GM12892 (cell line): ENCODE results near the gene ADD1.
"Not testable (repeated sequence)": the region's sequence is repeated elsewhere in the genome, so short reads cannot be mapped to it uniquely, and the experiment has no call there.

Experiments
- DNase-seq: peaks from one replicate; pipeline ENCODE4 v3.0.0; 2011; ENCODE audit not compliant: insufficient read length
- FAIRE-seq: peaks from 2 replicates; lab custom pipeline; 2011; peaks lifted over from hg19 to GRCh38; lab: Jason Lieb, UNC
- POLR2A ChIP-seq: IDR thresholded peaks from 2 replicates; pipeline ENCODE4 v1.6.1; 2011; ENCODE audit warnings: low read depth, low read length, control low read depth
- POLR2AphosphoS5 ChIP-seq: IDR thresholded peaks from 2 replicates; pipeline ENCODE4 v1.6.1; 2011; ENCODE audit warnings: low read depth, low read length, control low read depth
- TAF1 ChIP-seq: IDR thresholded peaks from 2 replicates; pipeline ENCODE4 v1.6.1; 2011; ENCODE audit warnings: low read depth, mild to moderate bottlenecking, control low read depth, low read length, borderline replicate concordance

ADD1 gene

GRCh38 chr4:2938411-2938810 lies 94.8 kb downstream of the ADD1 start:
- not testable (repeated sequence) for FAIRE-seq
- TF ChIP-seq POLR2A = 0 out of 2 replicates have a peak, but pooled peaks have one; percentile 5

GRCh38 chr4:2938906-2939305 lies 95.3 kb downstream of the ADD1 start:
- TF ChIP-seq POLR2AphosphoS5 (0 out of 2 replicates have a peak, but pooled peaks have one; percentile 31), POLR2A (peak; percentile 11; the same call in 1 of the 2 replicates), TAF1 (no peak)
- no peak for FAIRE-seq
- DNase-seq = no peak

More at GRCh38 chr4:2938411-2938810, 94.8 kb downstream of the ADD1 start:
- DNase-seq = not testable (repeated sequence)

GRCh38 chr4:2939383-2940243 lies 96.0 kb downstream of the ADD1 start:
- no peak for FAIRE-seq
- no peak for TF ChIP-seq TAF1
- peak; percentile 32; the same call in 1 of the 2 replicates for TF ChIP-seq POLR2A
- 0 out of 2 replicates have a peak, but pooled peaks have one; percentile 41 for TF ChIP-seq POLR2AphosphoS5
- DNase-seq = no peak

- DNase-seq (no peak), FAIRE-seq (no peak)
- TF ChIP-seq POLR2AphosphoS5 = no peak; the same call in none of the 2 replicates
- TF ChIP-seq TAF1 = no peak
- TF ChIP-seq POLR2A = peak; percentile 70; the same call in 1 of the 2 replicates
Observed at GRCh38 chr4:2940267-2941137, 96.9 kb downstream of the ADD1 start.

- no peak for DNase-seq
- no peak for TF ChIP-seq TAF1
- TF ChIP-seq POLR2AphosphoS5 = no peak; the same call in 1 of the 2 replicates
- TF ChIP-seq POLR2A = no peak; the same call in 1 of the 2 replicates
- no peak for FAIRE-seq
Observed at GRCh38 chr4:2941138-2942036, 97.7 kb downstream of the ADD1 start.

GRCh38 chr4:2942037-2942531 lies 98.4 kb downstream of the ADD1 start:
- FAIRE-seq = no peak

GRCh38 chr4:2942532-2943363 lies 99.1 kb downstream of the ADD1 start:
- DNase-seq = no peak
- TF ChIP-seq TAF1 (no peak), POLR2A (peak; percentile 42; the same call in 1 of the 2 replicates), POLR2AphosphoS5 (0 out of 2 replicates have a peak, but pooled peaks have one; percentile 61)
- FAIRE-seq = no peak

More at GRCh38 chr4:2942037-2942531, 98.4 kb downstream of the ADD1 start:
- DNase-seq = no peak
- TF ChIP-seq TAF1 (no peak), POLR2AphosphoS5 (no peak), POLR2A (no peak)

GRCh38 chr4:2943364-2944090 lies 99.9 kb downstream of the ADD1 start:
- DNase-seq = no peak
- no peak for FAIRE-seq
- TF ChIP-seq TAF1 = no peak

- DNase-seq = no peak
- TF ChIP-seq POLR2A (no peak; the same call in 1 of the 2 replicates), TAF1 (no peak), POLR2AphosphoS5 (no peak)
- FAIRE-seq = no peak
Observed at GRCh38 chr4:2944091-2944482, 100.4 kb downstream of the ADD1 start.
